Measurements from ENCODE around the gene TSPYL1.

GRCh38 chr6:116292553-116292952 lies 12.8 kb upstream of the TSPYL1 start:
- TF ChIP-seq CTCF (conservative IDR thresholded peaks at IDR 0.05; ENCODE audit: low read length) = no peak
- no peak for TF ChIP-seq EZH2phosphoT487 (IDR thresholded peaks at IDR 0.05; ENCODE audit: borderline replicate concordance)

All from Loucy (cell line).